Suprapubic skin (tissue), 4 donors: ENCODE results near the gene GAL3ST2. TPM values are rescaled to one million over a fixed set of nuclear protein-coding genes. Genes with fewer than 3 reads are reported as not detected.

Source experiments
- DNase-seq, 2 donors: peaks; one replicate each; pipeline ENCODE4 v3.0.0-alpha.2; 2019; ENCODE audit warnings: low spot score in 2 of 2
- H3K27ac ChIP-seq: fragments of 200-600 bp; sonication (generic); one replicate; pipeline ENCODE4 v1.5.1; 2019
- H3K27me3 ChIP-seq: fragments of 200-600 bp; sonication (generic); one replicate; pipeline ENCODE4 v1.5.1; 2019
- H3K36me3 ChIP-seq: fragments of 200-600 bp; sonication (generic); one replicate; pipeline ENCODE4 v1.5.1; 2019
- H3K4me1 ChIP-seq: fragments of 200-600 bp; sonication (generic); one replicate; pipeline ENCODE4 v1.5.1; 2019
- H3K4me3 ChIP-seq: fragments of 200-600 bp; sonication (generic); one replicate; pipeline ENCODE4 v1.5.1; 2019; ENCODE audit warnings: mild to moderate bottlenecking
- H3K9me3 ChIP-seq: fragments of 200-600 bp; sonication (generic); one replicate; pipeline ENCODE4 v1.5.1; 2019
- CTCF ChIP-seq, 2 donors: fragments of 200-600 bp in 1 of 2; fragments of 450-650 bp in 1 of 2; sonication (generic) in 1 of 2; IDR thresholded peaks; one replicate each; pipeline ENCODE4 v1.5.1; 2016 to 2019; ENCODE audit warnings: antibody characterized with exemption in 2 of 2, mild to moderate bottlenecking in 1 of 2, moderate library complexity in 1 of 2
- EP300 ChIP-seq: sonication (generic); formaldehyde crosslinking; IDR thresholded peaks from one replicate; pipeline ENCODE4 v1.6.1; 2017; ENCODE audit warnings: antibody characterized with exemption
- POLR2A ChIP-seq, 2 donors: fragments of 450-650 bp; IDR thresholded peaks; one replicate each; pipeline ENCODE4 v1.6.1; 2017; ENCODE audit warnings: antibody characterized with exemption in 2 of 2, mild to moderate bottlenecking in 2 of 2, moderate library complexity in 2 of 2
- POLR2AphosphoS5 ChIP-seq, 3 donors: sonication (generic); formaldehyde crosslinking; IDR thresholded peaks; one replicate each; pipeline ENCODE4 v1.6.1; 2017; ENCODE audit warnings: antibody characterized with exemption in 3 of 3
- WGBS: methylation state at CpG from one replicate; pipeline ENCODE4 v1.1.5; 2018; 5-methylcytosine and 5-hydroxymethylcytosine counted together
- total RNA-seq, 4 donors: library from RNA; depleted of rRNA; stranded (reverse); fragments of >200 nt; gene quantifications; one replicate each; pipeline ENCODE4 v1.1.0, GENCODE V29; 2016

Gene GAL3ST2
- total RNA-seq, 4 donors from 2014 or later, result not detected

- no peak overlapping the region for H3K4me3 ChIP-seq
- no peaks in the 10 kb centered on the region for H3K36me3 ChIP-seq
- TF ChIP-seq POLR2A (IDR thresholded peaks at IDR 0.05) (no peak), EP300 (no peak), CTCF (IDR thresholded peaks at IDR 0.05) (no peak), POLR2AphosphoS5 (IDR thresholded peaks at IDR 0.05) (no peak)
- peaks cover 1% of the 10 kb centered on the region for H3K27me3 ChIP-seq
- no peak overlapping the region for H3K27ac ChIP-seq
- 81% methylated on average over 10 of the region's 16 CpGs for WGBS
- peak in 1 of 2 donors; percentile 74 for DNase-seq
- no peaks in the 10 kb centered on the region for H3K9me3 ChIP-seq
- peaks cover 14% of the 10 kb centered on the region for H3K4me1 ChIP-seq
Measured at GRCh38 chr2:241849616-241850543, 73.3 kb downstream of the GAL3ST2 start.

GRCh38 chr2:241850544-241851324 lies 74.1 kb downstream of the GAL3ST2 start:
- Histone ChIP-seq H3K4me3 (no peak overlapping the region), H3K4me1 (peaks cover 7% of the 10 kb centered on the region), H3K27ac (no peak overlapping the region), H3K36me3 (no peaks in the 10 kb centered on the region), H3K27me3 (no peaks in the 10 kb centered on the region), H3K9me3 (no peaks in the 10 kb centered on the region)
- peak in 1 of 2 donors; percentile 74 for DNase-seq
- no peak for TF ChIP-seq POLR2AphosphoS5 (IDR thresholded peaks at IDR 0.05)
- no peak for TF ChIP-seq POLR2A (IDR thresholded peaks at IDR 0.05)
- TF ChIP-seq EP300, result no peak
- TF ChIP-seq CTCF (IDR thresholded peaks at IDR 0.05), result no peak
- WGBS, result 91% methylated on average over 16 of the region's 27 CpGs

- Histone ChIP-seq H3K27me3 (no peaks in the 10 kb centered on the region), H3K4me3 (no peak overlapping the region), H3K36me3 (no peaks in the 10 kb centered on the region), H3K9me3 (no peaks in the 10 kb centered on the region), H3K4me1 (peaks cover under 1% of the 10 kb centered on the region), H3K27ac (no peak overlapping the region)
- TF ChIP-seq POLR2A (IDR thresholded peaks at IDR 0.05) (no peak), POLR2AphosphoS5 (IDR thresholded peaks at IDR 0.05) (no peak)
- DNase-seq, result peak in 1 of 2 donors; percentile 61
- WGBS, result 100% methylated on average over 6 of the region's 26 CpGs
Measured at GRCh38 chr2:241851325-241852115, 74.9 kb downstream of the GAL3ST2 start.

GRCh38 chr2:241852116-241852980 lies 75.7 kb downstream of the GAL3ST2 start:
- H3K4me1 ChIP-seq, result no peaks in the 10 kb centered on the region
- DNase-seq, result peak in 1 of 2 donors; percentile 74
- H3K9me3 ChIP-seq, result no peaks in the 10 kb centered on the region
- no peaks in the 10 kb centered on the region for H3K27me3 ChIP-seq
- WGBS, result 93% methylated on average over 24 of the region's 39 CpGs
- no peak overlapping the region for H3K27ac ChIP-seq
- TF ChIP-seq POLR2AphosphoS5 (IDR thresholded peaks at IDR 0.05), result no peak
- no peak for TF ChIP-seq POLR2A (IDR thresholded peaks at IDR 0.05)
- TF ChIP-seq CTCF (IDR thresholded peaks at IDR 0.05), result no peak
- no peak for TF ChIP-seq EP300
- H3K4me3 ChIP-seq, result no peak overlapping the region
- no peaks in the 10 kb centered on the region for H3K36me3 ChIP-seq
